Measurements from ENCODE around the gene HLA-DPB1. TPM values are rescaled to one million over a fixed set of nuclear protein-coding genes. Genes with fewer than 3 reads are reported as not detected.

Gene HLA-DPB1
- polyA plus RNA-seq, 3 donors = 569 to 682 (median 676) TPM

- no peaks in the 10 kb centered on the region for H3K27me3 ChIP-seq (ENCODE audit: control insufficient read depth in 2 of 2, insufficient read depth in 2 of 2, low read length in 2 of 2)
- H3K4me3 ChIP-seq (replicated peaks in 1 of 3; ENCODE audit: low read depth in 2 of 3, low read length in 3 of 3) = no peak overlapping the region
- TF ChIP-seq CTCF (IDR thresholded peaks at IDR 0.05) = no peak
- no peak for DNase-seq
- no peak overlapping the region for H3K9ac ChIP-seq (ENCODE audit: insufficient read depth, low read length, poor library complexity, severe bottlenecking)
- Mint-ChIP-seq H3K27me3 (ENCODE audit: low read depth in 3 of 3) (peaks cover 1 to 8% (median 5%) of the 10 kb centered on the region in 3 donors), H3K36me3 (peaks cover 0 to 9% of the 10 kb centered on the region in 2 donors), H3K9me3 (peaks cover 44 to 65% (median 53%) of the 10 kb centered on the region in 7 donors), H3K4me3 (no peak overlapping the region), H3K4me1 (peaks cover 10% of the 10 kb centered on the region), H3K27ac (no peak overlapping the region)
- WGBS (ENCODE audit: insufficient coverage) = 94% methylated on average over 3 of the region's 3 CpGs
- no peak overlapping the region for H2AFZ ChIP-seq (ENCODE audit: insufficient read depth, low read depth, low read length, poor library complexity, severe bottlenecking)
- peaks cover 28 to 39% of the 10 kb centered on the region in 2 donors for H3K9me3 ChIP-seq (replicated peaks in 1 of 2; ENCODE audit: control insufficient read depth in 1 of 2, insufficient read depth in 1 of 2, low read length in 2 of 2)
- H3K79me2 ChIP-seq (ENCODE audit: insufficient read depth, low read length) = no peaks in the 10 kb centered on the region
- H3K36me3 ChIP-seq (replicated peaks in 1 of 2; ENCODE audit: control insufficient read depth in 1 of 2, insufficient read depth in 2 of 2, low read length in 2 of 2) = peaks cover 0 to 7% of the 10 kb centered on the region in 2 donors
- H4K20me1 ChIP-seq (ENCODE audit: insufficient read depth, low read length) = no peaks in the 10 kb centered on the region
- H3K27ac ChIP-seq (ENCODE audit: low read depth in 1 of 2, low read length in 2 of 2) = no peak overlapping the region
- intact Hi-C loops (cut with micrococcal nuclease) = no loop called here
- H3K4me1 ChIP-seq (ENCODE audit: control insufficient read depth in 1 of 2, insufficient read depth in 2 of 2, low read length in 2 of 2) = peaks cover 10 to 25% of the 10 kb centered on the region in 2 donors
- H3K4me2 ChIP-seq (replicated peaks; ENCODE audit: extremely low read depth, low read length, poor library complexity, severe bottlenecking) = no peak overlapping the region
Observed at GRCh38 chr6:33103776-33104175, 28.0 kb downstream of the HLA-DPB1 start.

- Histone ChIP-seq H3K27me3 (ENCODE audit: control insufficient read depth in 2 of 2, insufficient read depth in 2 of 2, low read length in 2 of 2) (peaks cover 0 to 3% of the 10 kb centered on the region in 2 donors), H3K4me1 (ENCODE audit: control insufficient read depth in 1 of 2, insufficient read depth in 2 of 2, low read length in 2 of 2) (peaks cover 10 to 26% of the 10 kb centered on the region in 2 donors), H3K36me3 (replicated peaks in 1 of 2; ENCODE audit: control insufficient read depth in 1 of 2, insufficient read depth in 2 of 2, low read length in 2 of 2) (peaks cover 0 to 7% of the 10 kb centered on the region in 2 donors), H3K79me2 (ENCODE audit: insufficient read depth, low read length) (no peaks in the 10 kb centered on the region), H3K9ac (ENCODE audit: insufficient read depth, low read length, poor library complexity, severe bottlenecking) (no peak overlapping the region), H3K9me3 (replicated peaks in 1 of 2; ENCODE audit: control insufficient read depth in 1 of 2, insufficient read depth in 1 of 2, low read length in 2 of 2) (peaks cover 28 to 36% of the 10 kb centered on the region in 2 donors), H3K4me3 (replicated peaks in 1 of 3; ENCODE audit: low read depth in 2 of 3, low read length in 3 of 3) (no peak overlapping the region), H4K20me1 (ENCODE audit: insufficient read depth, low read length) (no peaks in the 10 kb centered on the region), H3K27ac (ENCODE audit: low read depth in 1 of 2, low read length in 2 of 2) (no peak overlapping the region), H3K4me2 (replicated peaks; ENCODE audit: extremely low read depth, low read length, poor library complexity, severe bottlenecking) (no peak overlapping the region), H2AFZ (ENCODE audit: insufficient read depth, low read depth, low read length, poor library complexity, severe bottlenecking) (no peak overlapping the region)
- H3K4me1 Mint-ChIP-seq = peaks cover 10% of the 10 kb centered on the region
- 89% methylated on average over 1 of the region's 1 CpG for WGBS (ENCODE audit: insufficient coverage)
- H3K27me3 Mint-ChIP-seq (ENCODE audit: low read depth in 3 of 3) = peaks cover 1 to 10% (median 6%) of the 10 kb centered on the region in 3 donors
- no peak overlapping the region for H3K27ac Mint-ChIP-seq
- H3K36me3 Mint-ChIP-seq = peaks cover 0 to 9% of the 10 kb centered on the region in 2 donors
- peaks cover 35 to 54% (median 42%) of the 10 kb centered on the region in 7 donors for H3K9me3 Mint-ChIP-seq
- TF ChIP-seq CTCF (IDR thresholded peaks at IDR 0.05) = no peak
- no peak overlapping the region for H3K4me3 Mint-ChIP-seq
- DNase-seq = no peak
- intact Hi-C loops (cut with micrococcal nuclease) = no loop called here
Observed at GRCh38 chr6:33104887-33105286, 29.1 kb downstream of the HLA-DPB1 start.
